HFFc6 (cell line): ENCODE data around the gene DEDD. TPM values are rescaled to one million over a fixed set of nuclear protein-coding genes. Genes with fewer than 3 reads are reported as not detected.
A peak's percentile ranks its signal among the peaks of the same experiment; 100 is the strongest.

Source experiments
- DNase-seq: peaks from one replicate; pipeline ENCODE4 v3.0.0-alpha.2; 2018
- H3K27ac Mint-ChIP-seq: 2 replicates; pipeline ENCODE4 v1.8.0; 2020; ENCODE audit warnings: mild to moderate bottlenecking, mixed read lengths
- H3K27me3 Mint-ChIP-seq: 2 replicates; pipeline ENCODE4 v1.8.0; 2021; ENCODE audit warnings: mild to moderate bottlenecking, moderate library complexity, mixed read lengths; ENCODE audit not compliant: insufficient read depth
- H3K36me3 Mint-ChIP-seq: 2 replicates; pipeline ENCODE4 v1.8.0; 2021; ENCODE audit warnings: low read depth, mixed read lengths
- H3K4me1 Mint-ChIP-seq: 2 replicates; pipeline ENCODE4 v1.8.0; 2020; ENCODE audit warnings: low read depth, mixed read lengths
- H3K4me3 Mint-ChIP-seq: 2 replicates; pipeline ENCODE4 v1.8.0; 2020; ENCODE audit warnings: mild to moderate bottlenecking, moderate library complexity, mixed read lengths
- H3K9me3 Mint-ChIP-seq: 2 replicates; pipeline ENCODE4 v1.8.0; 2020; ENCODE audit warnings: mild to moderate bottlenecking, mixed read lengths
- CTCF ChIP-seq: fragments of 200-600 bp; sonication (generic); IDR thresholded peaks from 2 replicates; pipeline ENCODE4 v1.5.0; 2021; ENCODE audit warnings: antibody characterized with exemption, mild to moderate bottlenecking
- total RNA-seq, 6 experiments: library from RNA; stranded (reverse); fragmentation: NEBNext Ultra II Directional; extraction: Animal tissue kit (Norgen Biotek cat#: 25700); gene quantifications; 2 replicates in 1 of 6; 3 replicates in 5 of 6; pipeline ENCODE4 v1.2.3, GENCODE V29; 2021

The DEDD gene
- total RNA-seq, 6 experiments from 2014 or later = 29.8 to 39.2 (median 36.0) TPM

GRCh38 chr1:161082483-161082882, 50.0 kb downstream of the DEDD start:
- peaks cover 69% of the 10 kb centered on the region for H3K4me1 Mint-ChIP-seq
- H3K4me3 Mint-ChIP-seq = no peak overlapping the region
- no peak for TF ChIP-seq CTCF
- DNase-seq = no peak
- H3K9me3 Mint-ChIP-seq = no peaks in the 10 kb centered on the region
- no peaks in the 10 kb centered on the region for H3K36me3 Mint-ChIP-seq
- H3K27ac Mint-ChIP-seq = peak overlapping the region; percentile 93
- no peaks in the 10 kb centered on the region; the same call in 1 of the 2 replicates for H3K27me3 Mint-ChIP-seq

- Mint-ChIP-seq H3K9me3 (no peaks in the 10 kb centered on the region), H3K4me1 (peaks cover 65% of the 10 kb centered on the region), H3K27me3 (no peaks in the 10 kb centered on the region; the same call in 1 of the 2 replicates), H3K4me3 (no peak overlapping the region; the same call in 1 of the 2 replicates), H3K36me3 (no peaks in the 10 kb centered on the region), H3K27ac (peak overlapping the region; percentile 83)
- TF ChIP-seq CTCF = no peak
- DNase-seq = no peak
Observed at GRCh38 chr1:161081519-161081918, 50.9 kb downstream of the DEDD start.

- Mint-ChIP-seq H3K9me3 (no peaks in the 10 kb centered on the region), H3K36me3 (no peaks in the 10 kb centered on the region), H3K4me1 (peaks cover 59% of the 10 kb centered on the region), H3K27me3 (no peaks in the 10 kb centered on the region; the same call in 1 of the 2 replicates), H3K27ac (peak overlapping the region; percentile 83), H3K4me3 (peak overlapping the region; percentile 7; the same call in 1 of the 2 replicates)
- no peak for TF ChIP-seq CTCF
- DNase-seq = no peak
Observed at GRCh38 chr1:161080441-161081405, 51.7 kb downstream of the DEDD start.

- no peaks in the 10 kb centered on the region; the same call in 1 of the 2 replicates for H3K27me3 Mint-ChIP-seq
- TF ChIP-seq CTCF = peak; percentile 29; the same call in 1 of the 2 replicates
- H3K4me3 Mint-ChIP-seq = no peak overlapping the region
- H3K4me1 Mint-ChIP-seq = peaks cover 48% of the 10 kb centered on the region
- H3K36me3 Mint-ChIP-seq = no peaks in the 10 kb centered on the region
- DNase-seq = no peak
- peak overlapping the region; percentile 83; the same call in 1 of the 2 replicates for H3K27ac Mint-ChIP-seq
- H3K9me3 Mint-ChIP-seq = no peaks in the 10 kb centered on the region
Observed at GRCh38 chr1:161079436-161080110, 52.9 kb downstream of the DEDD start.

GRCh38 chr1:161077426-161077825, 55.0 kb downstream of the DEDD start:
- Mint-ChIP-seq H3K4me1 (peaks cover 27% of the 10 kb centered on the region), H3K36me3 (no peaks in the 10 kb centered on the region), H3K27me3 (no peaks in the 10 kb centered on the region; the same call in 1 of the 2 replicates), H3K27ac (no peak overlapping the region), H3K4me3 (no peak overlapping the region), H3K9me3 (no peaks in the 10 kb centered on the region)
- no peak for DNase-seq
- no peak for TF ChIP-seq CTCF
